GM19043 (cell line): Measurements from ENCODE around the gene MFSD11.
"Not testable (repeated sequence)": the region's sequence is repeated elsewhere in the genome, so short reads cannot be mapped to it uniquely, and the experiment has no call there.

ENCODE experiments used
- ATAC-seq: cut with Tn5 transposase; IDR thresholded peaks from one replicate; pipeline ENCODE4 v1.9.1; 2021; ENCODE audit warnings: low read depth; ENCODE audit not compliant: unreplicated experiment

The MFSD11 gene

DNA sequence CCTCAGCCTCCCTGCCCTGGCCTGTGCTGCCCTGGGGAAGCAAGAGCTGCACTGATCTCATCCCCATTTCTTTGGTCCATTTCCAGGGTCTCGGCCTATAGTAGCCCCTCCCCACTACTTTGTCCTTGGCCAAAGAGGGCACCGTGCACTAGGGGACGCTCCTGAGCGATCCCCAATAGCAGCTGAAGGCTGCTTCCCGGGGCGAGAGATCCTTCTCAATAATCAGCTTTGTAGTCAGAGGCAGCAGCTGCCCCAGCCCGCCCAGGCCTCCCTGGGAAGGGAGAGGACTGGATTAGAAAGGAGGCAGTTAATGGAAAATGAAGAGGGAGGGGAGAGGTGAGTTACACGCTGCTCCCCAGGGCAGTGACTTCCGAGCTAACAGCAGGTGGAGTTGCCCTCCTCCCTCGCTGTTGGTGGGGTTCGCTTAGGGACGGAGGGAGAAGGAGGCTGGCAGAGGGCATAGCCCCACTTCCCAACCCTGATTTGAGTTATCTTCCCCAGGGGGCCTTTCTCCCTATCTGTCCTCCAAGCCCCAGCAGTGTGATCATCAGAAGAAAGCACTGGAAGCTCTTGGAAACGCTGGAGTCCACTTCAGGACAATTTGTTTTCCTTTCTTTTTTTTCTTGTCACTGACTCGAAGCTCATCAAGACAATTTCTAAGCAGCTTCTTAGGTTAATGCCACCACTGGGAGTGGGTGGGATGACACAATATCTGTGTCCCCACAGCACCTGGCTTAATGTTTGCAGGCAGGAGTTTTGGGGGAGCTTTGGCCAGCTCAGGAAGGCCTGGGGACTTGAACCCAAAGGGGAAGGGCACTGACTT is 29.7 kb upstream of the MFSD11 start:
- no peak for ATAC-seq

DNA sequence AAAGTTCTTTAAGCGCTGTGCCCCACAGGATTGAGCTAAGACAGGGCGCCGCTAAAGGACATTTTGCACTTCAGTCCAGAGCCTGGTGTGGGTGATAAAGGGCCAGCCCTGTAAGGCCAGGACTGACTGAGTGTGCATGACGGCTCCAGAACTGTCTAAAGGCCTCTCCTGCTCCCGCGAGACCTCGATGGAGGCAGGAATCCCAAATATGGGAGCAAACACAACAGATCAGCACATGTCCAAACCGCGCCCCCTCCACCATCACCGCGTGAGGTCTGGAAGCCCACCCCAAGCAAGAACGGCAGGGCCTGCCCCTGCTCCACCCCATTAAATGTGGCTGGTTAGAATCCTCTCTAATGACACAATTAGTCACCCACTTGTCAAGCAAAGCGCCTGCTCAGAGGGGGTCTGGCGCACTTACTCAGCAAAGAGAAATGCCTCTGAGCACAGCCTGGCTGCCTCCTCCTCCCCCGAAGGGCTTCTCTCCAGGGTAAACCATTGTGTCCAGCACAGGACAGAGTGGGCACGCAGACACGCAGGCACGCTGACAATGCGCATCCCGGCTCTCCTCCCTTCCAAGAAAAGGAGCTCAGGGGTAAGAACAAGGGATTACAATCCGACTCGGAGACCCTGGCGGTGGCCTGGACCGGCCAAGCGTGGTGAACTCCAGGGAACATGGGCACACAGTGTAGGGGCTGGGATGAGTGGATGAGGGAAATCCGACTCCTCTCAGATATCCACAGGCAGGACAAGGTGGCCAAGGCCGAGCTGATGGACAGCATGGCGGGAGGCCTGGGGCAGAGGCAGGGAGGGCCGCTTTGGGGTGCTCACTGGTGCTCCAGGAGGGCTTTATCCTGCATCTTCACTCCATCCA is 28.6 kb upstream of the MFSD11 start:
- ATAC-seq: no peak

DNA sequence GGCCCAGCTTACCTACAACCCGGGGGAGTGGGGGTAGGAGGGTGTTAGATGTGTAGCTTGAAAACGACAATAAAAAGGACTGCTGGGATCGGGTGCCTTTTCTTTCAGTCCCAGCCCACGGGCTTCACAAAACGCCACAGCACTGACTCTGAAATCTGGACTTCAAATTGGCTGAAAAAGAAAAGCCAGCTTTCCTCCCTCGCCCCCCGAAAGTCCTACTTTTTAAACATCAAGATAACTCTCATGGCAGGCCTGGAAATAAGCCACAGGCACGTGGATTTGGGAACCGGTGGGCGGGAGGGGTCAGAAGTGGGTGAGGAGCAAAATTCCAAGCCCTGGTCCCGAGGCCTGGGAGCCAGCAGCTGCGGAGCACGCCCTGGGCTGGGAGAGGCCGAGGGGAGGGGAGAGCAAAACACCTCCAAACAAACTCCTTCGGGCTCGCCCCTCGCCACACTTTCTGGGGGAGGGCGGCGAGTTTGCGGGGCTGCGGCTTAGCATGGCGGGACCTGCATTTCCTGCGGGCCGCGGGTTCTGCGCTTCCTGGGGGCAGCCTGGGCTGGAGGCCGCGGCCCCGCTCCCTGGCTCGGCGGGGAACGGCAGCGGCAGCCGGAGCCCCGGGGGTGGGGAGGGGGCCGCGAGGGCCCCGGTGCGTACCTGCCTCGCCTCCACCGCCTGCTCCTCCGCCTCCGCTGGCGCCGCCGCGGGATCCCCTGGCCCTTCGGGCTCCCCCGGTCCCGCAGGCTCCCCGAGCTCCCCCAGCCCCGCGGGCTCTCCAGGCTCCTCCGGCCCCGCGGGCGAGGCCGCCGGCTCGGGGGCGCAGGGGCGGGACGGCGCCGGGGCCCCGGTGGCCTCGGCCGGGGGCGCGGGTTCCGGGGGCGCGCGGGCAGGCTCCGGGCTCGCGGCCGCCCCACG is 27.7 kb upstream of the MFSD11 start:
- ATAC-seq: not testable (repeated sequence)

DNA sequence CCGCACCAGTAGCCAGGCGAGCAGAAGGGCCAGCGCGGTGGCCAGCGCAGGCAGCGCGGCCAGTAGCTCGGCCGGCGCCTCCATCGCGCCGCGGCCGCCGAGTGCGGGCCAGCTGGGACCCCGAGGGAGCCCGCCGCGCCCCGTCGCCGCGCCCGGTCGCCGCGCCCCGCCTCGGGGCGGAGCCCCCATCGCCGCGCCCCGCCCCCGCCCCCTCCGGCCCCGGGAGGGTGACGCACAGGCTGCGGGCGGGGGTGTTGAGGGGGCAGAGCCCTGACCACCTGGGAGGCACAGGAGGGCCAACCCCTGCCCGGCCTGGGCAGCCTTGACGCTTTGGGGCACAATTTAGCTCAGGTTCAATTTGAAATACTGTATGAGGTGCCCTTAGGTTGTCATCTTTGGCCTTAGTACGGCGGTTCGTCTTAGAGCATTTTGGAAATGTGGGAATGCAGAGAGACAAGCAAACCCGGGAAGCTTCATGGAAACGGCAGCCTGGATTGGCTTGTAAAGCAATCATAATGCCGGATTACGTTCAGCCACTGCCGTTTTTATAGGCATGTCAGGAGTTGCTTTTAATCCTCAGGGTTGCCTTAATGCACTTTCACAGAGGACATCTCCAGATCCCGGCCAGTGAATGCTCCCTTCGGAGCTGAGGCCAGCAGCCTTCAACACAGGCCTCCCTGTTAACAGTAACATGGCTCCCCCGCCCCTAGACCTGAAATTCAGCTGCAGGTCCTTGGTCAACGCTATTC is 26.9 kb upstream of the MFSD11 start, which contains the start of gene MXRA7:
Gene MXRA7 (minus strand): TSS at position 103 of the 749 bp plus-strand sequence. CDS start 19 bp downstream, at position 84.
- no peak for ATAC-seq

DNA sequence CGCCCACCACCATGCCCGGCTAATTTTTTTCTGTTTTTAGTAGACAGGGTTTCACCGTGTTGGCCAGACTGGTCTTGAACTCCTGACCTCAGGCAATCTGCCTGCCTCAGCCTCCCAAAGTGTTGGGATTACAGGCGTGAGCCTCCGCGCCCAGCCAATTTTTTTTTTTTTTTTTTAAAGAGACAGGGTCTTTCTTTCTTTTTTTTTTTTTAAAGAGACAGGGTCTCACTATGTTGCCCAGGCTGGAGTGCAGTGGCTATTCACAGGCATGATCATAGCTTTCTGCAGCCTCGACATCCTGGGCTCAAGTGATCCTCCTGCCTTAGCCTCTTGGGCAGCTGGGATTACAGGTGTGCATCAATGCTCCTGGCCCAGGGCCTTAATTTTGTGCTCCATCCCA is 25.6 kb upstream of the MFSD11 start:
- ATAC-seq: not testable (repeated sequence)

DNA sequence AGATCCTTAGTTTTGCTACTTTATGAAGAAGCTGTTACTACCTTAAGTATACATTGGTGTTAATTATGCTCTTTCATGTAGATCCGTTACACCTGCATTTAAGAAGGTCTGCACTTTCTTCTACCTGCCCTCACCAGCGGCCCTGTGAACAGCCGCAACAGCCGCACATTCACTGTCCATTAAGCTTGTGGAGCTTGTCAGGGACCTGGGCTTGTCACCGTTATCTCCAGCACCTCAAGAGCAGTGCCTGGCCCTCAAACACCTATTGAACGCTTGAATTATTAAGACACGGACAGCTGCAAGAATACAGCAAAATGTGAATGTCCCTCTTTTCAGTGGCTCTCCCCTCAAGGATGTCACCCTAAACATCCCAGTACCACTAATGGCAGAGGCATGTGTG is 24.2 kb upstream of the MFSD11 start:
- ATAC-seq: no peak

DNA sequence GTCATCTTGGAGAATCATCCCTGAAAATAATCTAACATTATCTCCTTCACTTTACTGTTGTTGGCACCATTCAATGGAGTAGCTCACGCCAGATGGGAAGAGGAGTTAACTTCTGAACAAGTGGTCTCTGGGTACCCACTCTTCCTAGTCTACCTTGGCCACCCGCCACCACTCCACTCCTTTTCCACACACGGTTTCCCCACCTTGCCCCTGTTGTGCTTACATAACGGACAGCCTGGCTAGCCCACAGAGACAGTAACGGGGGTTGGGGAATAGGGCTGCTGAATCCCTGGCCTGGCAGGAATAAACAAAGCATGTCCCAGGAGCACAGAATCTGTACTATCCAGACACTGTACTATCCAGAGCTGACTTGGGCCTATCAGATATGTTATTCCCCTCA is 23.6 kb upstream of the MFSD11 start:
- ATAC-seq: no peak

DNA sequence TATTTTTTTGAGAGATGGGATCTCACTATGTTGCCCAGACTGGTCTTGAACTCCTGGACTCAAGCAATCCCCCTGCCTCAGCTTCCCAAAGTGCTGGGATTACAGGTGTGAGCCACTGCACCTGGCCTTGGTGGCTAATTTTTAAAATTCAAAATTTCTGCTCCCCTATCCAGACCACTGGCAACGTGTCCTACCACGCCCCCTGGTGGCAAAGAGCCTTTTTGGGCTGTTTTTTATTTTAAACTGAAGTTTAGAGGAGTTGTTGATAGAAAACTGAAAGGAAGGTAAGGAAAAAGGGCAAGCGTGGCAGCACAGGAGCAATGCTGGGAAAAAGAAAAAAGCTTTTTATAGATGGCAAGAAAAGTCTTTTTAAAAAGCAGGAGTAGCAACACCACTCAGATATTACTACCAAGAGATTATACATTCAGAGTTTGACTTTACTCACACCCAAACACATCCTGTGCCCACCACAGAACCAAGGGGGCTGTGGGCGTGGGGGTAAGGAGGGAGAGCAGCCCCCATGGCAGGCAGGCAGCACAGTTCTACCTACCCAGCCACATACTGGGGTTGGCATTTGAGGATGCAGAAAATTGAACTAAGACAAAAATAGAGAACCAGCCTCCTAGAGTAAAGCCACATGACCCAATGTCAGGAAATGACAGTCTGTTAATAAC is 23.0 kb upstream of the MFSD11 start:
- no peak for ATAC-seq

DNA sequence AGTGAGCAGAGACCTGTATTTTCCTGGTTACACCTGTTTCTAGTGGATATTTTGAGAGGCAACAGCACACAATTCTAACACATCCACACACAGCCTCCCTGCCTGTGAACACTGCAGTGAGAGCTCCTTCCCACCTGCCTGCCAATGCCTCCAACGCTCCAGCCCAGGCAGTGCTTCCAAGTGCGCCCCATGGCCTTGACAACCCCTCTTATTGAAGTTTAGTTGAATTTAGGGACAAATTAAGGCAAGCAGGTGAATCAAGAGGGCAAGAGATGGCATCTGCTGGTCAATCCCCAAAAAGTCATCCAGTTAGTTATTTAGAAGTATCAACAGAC is 22.5 kb upstream of the MFSD11 start:
- no peak for ATAC-seq

DNA sequence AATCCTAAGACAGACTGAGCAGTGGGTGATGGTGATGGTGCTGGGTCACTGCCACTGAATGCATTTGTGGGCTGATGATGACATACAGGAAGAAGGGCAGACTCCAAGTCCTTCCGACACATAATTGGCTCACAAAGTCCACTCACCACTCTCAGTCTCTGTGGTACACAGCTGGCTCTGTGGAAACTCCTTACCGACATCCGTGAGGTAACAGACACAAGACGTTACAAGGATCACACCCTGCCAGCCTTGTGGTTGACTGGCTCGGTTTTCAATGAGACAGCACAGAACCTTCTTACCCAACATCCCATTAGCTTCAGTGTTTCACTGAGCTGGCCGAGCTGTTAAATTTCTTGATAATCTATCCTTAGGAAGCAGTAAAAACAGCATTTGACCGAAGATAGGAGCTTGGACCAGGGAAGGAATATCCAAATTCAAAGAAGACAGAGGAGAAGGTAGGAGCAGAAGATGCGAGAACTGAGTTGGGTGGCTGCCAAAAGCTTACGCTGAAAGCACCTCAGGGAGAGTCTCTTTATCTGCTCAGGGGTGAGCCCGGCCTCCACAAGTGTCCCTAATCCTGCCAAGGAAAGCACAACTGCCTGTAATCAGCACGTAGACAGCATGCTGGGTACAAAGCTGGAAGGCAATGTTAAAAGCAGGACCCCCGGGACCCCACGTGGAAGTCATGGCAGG is 21.6 kb upstream of the MFSD11 start:
- no peak for ATAC-seq

DNA sequence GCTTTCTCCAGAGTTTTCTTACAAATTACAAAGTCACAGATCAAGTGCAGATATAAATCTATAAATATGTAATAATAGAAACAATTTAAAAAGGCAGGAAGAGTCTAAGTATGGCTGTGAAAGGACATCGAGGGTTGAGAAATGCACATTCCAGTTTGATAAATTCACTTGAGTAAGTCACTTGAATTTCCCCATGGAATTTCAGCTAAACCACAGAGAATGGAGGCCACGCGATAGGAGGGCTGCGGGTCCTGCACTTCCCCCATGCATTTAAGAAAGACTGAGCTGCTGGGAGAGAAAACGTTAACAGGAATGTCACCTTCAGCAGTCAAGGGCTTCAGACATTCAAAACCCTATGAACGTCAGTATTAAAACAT is 21.1 kb upstream of the MFSD11 start:
- ATAC-seq: no peak

DNA sequence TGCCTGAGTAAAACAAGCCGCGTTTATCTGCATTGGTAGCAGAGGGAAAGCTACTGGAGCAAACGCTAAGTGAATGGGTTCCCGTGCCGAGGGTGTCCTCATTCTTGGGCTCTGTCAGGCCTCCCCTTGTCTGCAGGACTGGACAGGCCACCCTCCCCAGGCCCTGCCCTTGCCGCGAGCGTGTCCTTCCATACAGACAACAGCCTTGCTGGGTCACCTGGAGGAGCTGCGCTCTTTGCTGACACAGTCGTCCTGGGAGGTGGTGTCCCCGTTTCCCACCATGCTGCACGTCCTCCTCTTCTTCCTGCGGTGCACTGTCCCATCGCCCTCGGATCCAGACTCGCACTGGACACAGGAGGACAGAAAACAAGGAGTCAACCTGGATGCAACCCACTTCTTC is 19.4 kb upstream of the MFSD11 start:
- no peak for ATAC-seq

DNA sequence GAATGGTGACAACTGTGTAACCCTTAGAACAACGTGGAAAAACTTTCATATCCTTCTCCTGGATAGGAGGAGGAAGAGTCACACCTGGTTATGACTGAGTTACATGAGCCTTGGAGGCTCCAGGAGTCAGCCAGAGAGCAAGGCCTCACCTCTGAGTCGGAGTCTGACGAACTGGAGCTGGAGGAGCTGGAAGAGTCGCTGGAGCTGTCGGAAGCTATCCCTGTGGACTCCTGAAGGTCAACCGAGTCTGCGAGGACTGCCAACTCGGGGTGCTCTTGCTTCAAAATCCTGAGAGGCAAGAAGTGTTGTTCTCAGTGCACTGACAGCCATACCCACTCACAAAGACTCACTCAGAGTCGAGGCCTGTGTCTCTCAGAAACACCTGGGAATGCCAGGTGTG is 17.7 kb upstream of the MFSD11 start:
- no peak for ATAC-seq

DNA sequence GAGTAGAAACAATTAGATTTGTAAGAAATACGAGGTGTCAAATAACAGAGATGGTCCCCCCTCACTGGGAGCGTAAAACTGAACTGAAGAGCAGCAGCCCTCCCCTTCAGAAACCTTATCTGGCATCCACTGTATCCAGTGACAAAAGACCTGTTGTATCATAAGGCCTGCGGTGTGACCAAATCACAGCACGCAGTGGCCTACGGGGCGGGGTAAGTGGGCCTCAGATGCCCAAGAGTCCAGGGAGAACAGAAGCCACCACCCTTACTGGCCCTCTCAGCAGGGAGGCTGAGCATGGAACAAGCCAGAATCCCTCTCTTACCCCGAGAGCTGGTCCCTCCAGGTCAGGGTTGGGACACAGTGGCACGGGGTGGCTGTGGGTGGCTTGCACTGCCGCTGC is 17.0 kb upstream of the MFSD11 start:
- ATAC-seq: no peak

DNA sequence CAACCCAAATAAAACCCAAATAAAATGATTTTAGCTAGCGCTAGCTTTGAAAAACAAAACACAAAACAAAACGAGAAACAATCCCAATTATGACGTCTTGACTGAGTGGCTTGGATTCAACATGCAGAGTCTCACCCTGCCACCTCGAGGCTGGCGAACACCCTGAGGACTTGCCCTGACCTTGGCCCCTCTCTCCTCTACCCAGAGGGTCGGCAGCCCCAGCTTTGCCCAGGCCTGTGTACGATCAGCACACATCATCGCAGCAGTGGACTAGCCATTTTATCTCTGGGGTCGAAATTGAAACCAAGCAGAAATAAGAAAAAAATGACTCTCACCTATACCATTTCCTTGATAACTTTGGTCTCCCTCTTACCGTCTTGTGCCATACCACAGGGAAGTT is 16.5 kb upstream of the MFSD11 start:
- ATAC-seq: no peak

DNA sequence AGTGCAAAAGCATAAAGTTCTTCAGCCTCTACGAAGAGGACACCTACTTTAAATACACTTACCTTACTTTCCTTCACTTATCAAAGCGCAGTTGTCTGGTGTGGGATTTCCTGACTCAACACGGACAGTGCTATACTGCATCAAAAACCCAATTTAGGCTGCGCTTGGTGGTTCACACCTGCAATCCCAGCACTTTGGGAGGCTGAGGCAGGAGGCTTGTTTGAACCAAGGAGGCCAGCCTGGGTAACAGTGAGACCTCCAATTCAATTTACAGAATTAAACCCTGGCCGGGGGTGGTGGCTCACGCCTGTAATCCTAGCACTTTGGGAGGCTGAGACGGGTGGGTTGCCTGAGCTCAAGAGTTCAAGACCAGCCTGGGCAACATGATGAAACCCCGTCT is 15.6 kb upstream of the MFSD11 start:
- ATAC-seq: no peak

DNA sequence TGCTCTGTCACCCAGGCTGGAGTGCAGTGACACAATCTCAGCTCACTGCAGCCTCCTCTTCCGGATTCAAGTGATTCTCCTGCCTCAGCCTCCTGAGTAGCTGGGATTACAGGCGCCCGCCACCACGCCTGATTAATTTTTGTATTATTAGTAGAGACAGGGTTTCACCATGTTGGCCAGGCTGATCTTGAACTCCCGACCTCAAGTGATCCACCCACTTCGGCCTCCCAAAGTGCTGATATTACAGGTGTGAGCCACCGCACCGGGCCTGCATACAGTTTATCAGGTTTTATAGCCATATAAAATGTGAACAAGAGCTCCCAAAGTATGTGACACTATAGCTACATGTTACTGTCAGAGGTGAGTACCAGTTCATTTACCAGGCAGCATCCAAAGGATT is 14.9 kb upstream of the MFSD11 start:
- ATAC-seq: not testable (repeated sequence)

DNA sequence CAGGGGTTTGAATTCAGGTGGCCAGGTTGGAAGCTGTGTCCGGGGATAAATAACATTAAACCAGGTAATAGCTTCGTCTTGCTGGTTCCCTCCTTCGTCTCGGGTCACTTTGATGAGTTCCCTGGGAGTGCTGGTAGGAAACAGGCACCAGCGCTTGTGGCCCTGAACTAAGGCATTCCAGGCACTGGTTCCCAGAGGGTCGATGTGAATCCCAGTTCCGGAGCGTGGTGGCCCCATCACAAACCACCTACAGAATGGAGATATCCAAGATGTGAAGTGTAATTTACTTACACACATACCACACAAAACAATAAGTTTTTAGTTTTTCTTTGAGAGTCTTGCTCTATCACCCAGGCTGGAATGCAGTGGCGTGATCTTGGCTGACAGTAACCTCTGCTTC is 14.1 kb upstream of the MFSD11 start:
- ATAC-seq: no peak
